Right ventricle myocardium superior (tissue), 1 donor: Measurements from ENCODE around the gene BRIP1. TPM values are rescaled to one million over a fixed set of nuclear protein-coding genes. Genes with fewer than 3 reads are reported as not detected.
"Not testable (repeated sequence)": the region's sequence is repeated elsewhere in the genome, so short reads cannot be mapped to it uniquely, and the experiment has no call there.

Source experiments
- ATAC-seq: fragments of 200-7000 bp; cut with Tn5 transposase; one replicate; pipeline ENCODE4 v1.9.1; 2020; ENCODE audit warnings: mild to moderate bottlenecking; ENCODE audit not compliant: poor library complexity
- DNase-seq: peaks from one replicate; pipeline ENCODE4 v3.0.0-alpha.2; 2020
- intact Hi-C: fragments of 100-400 bp; cut with DNase I; formaldehyde crosslinking; loops from one replicate; pipeline ENCODE4 v1.11.2; 2022
- total RNA-seq: library from RNA; stranded (reverse); fragmentation: NEBNext Ultra II Directional; extraction: Animal tissue kit (Norgen Biotek cat#: 25700); gene quantifications from one replicate; pipeline ENCODE4 v1.2.1, GENCODE V29; 2021
- donor health status: DM: no; HTN: yes; CAD: no; lungs with severe emphysema.

The BRIP1 gene
- total RNA-seq, 1 donor from 2014 or later: 0.22 TPM

DNA sequence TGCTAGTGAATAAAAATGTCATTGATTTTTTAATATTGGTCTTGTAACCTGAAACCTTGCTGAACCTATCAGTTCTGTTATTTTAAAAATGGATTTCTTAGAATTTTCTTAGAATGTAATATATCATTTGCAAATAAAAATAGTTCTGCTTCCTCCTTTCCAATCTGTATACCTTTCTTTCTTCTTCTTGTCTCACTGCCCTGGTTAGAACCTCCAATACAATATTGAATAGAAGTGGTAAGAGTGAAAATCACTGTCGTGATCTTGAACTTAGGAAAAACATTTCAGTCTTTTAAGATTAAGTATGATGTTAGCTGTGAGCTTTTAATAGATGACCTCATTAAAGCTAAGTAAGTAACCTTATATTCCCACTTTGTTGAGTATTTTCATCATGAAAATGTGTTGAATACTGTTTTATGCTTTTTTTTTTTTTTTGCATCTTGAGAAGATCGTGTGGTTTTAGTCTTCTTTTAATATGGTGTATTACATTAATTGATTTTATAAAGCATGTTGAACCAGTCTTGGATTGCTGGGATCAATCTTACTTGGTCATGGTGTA is 167.5 kb downstream of the BRIP1 start:
- DNase-seq (no peak), ATAC-seq (no peak)
- intact Hi-C loops: no loop called here

DNA sequence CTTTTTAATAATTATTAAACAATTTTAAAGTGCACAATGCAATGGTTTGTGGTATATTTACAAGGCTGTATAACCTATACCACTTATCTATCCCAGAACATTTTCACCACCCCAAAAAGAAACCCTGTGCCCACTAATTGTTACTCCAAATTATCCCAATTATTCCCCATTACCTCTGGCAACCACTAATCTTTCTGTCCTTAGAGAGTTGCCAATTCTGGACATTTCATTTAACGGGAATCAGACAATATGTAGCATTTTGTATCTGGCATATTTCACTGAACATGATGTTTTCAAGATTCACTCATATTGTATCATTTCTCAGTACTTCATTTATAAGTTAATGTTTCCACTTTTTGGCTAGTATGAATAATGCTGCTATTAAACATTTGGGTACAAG is 169.2 kb downstream of the BRIP1 start:
- no peak for ATAC-seq
- intact Hi-C loops: no loop called here
- DNase-seq: no peak

DNA sequence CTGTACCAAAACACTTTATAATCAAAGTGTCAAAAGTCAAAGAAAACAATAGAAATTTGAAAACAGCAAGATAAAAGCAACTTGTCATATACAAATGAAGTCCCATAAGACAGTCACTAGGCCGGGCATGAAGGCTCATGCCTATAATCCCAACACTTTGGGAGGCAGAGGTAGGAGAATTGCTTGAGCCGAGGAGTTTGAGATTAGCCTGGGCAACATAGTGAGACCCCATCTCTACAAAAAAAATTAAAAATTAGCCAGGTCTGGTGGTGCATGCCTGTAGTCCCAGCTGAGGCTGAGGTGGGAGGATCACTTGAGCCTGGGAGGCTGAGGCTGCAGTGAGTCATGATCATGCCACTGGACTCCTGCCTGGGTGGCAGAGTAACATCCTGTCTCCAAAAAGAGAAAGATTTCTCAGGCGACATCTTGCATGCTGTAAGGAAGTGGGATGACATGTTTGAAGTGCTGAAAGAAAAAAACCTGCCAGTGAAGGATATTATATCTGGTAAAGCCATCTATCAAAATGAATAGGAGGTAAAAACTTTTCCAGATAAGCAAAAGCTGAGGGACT is 173.6 kb downstream of the BRIP1 start:
- intact Hi-C loops: no loop called here
- no peak for ATAC-seq

DNA sequence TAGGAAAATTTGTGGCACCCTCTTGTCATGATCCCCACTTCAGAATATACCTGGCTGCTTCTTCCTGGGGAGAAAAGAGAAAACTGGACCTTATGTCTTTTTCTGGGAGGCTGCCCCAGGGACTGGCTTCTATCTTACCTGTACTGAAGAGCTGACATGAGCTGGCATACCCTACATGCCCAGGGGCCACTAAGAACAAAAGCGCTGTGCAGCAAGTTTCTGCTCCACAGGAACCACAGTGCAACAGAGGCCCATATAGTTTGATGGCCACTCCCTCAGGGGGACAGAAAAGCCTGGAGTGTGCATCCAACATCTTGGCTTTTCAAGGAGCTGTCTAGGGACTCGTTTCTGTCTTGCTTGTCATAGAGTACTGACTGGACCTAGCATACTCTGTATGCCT is 175.6 kb downstream of the BRIP1 start:
- ATAC-seq: no peak
- DNase-seq: no peak
- intact Hi-C loops: no loop called here

More for the DNA sequence above, 173.6 kb downstream of the BRIP1 start:
- DNase-seq: no peak

DNA sequence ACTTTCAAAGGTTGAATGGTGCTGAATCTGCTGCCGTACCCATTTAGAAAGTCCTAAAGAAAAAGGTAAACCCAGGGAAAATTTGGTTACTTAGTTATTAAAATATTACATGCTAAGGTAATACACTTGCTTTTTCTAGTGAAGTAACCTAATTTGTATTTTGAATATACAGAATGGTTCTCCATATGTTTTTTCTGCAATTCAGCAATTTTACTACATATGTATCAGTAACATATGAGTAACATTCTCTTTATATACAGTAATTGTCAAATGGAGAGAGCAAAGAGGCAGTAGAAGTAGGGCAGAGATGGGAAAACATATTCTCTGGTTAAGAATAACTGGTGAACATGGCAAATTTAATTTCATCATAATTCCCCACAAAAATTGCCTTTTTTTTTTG is 177.2 kb downstream of the BRIP1 start:
- intact Hi-C loops: no loop called here
- ATAC-seq: no peak

DNA sequence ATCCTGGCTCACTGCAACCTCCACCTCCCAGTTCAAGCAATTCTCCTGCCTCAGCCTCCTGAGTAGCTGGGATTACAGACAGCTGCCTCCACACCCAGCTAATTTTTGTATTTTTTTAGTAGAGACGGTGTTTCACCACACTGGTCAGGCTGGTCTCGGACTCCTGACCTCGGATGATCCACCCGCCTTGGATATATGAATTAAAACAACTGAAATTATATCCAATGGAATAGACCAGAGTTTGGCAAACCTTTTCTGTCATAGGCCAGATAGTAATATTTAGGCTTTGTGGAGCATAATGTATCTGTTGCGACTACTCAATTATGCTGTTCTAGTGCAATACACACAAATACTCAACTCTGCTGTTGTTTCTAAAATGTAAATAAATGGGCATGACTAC is 178.5 kb downstream of the BRIP1 start:
- intact Hi-C loops: no loop called here
- no peak for ATAC-seq
- DNase-seq: no peak

More for the DNA sequence above, 177.2 kb downstream of the BRIP1 start:
- DNase-seq: no peak

DNA sequence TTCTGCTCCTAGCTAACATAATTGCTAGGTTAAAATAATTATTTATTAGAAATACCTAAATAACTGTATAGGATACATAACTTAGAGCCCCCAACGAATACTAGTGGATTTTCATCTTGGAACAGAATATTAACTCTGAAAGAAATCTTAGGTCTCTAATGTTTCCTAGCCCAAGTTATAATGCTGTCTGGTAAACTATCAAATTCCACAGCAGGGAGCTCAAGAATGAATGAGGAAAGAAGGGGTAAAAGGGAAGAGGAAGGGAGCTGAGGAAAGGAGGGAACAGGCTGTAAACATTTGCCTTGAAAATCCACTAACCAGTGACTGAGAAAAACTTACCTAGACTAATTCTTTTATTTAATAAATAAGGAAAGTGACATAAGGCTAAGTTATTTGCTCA is 179.2 kb downstream of the BRIP1 start:
- no peak for ATAC-seq
- DNase-seq: no peak
- intact Hi-C loops: no loop called here

DNA sequence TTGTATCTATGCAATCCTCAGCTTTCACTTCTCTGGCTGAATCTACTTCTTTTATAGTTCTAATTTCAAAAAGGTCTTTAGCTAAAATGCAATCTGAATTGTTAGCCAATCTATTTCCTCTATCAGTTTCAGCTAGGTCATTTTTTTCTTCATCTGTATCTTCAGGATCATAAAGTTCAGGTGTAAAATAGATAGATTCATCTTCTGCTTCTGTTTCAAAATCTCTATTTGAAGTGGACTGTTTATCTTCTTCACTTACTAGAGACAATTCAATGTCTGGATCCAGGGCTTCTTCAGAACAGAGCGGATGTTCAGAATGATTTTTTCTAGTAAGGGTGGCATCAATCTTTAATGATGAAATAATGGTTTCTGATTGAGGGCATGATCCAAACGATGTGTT is 179.9 kb downstream of the BRIP1 start:
- intact Hi-C loops: no loop called here
- no peak for ATAC-seq
- no peak for DNase-seq

DNA sequence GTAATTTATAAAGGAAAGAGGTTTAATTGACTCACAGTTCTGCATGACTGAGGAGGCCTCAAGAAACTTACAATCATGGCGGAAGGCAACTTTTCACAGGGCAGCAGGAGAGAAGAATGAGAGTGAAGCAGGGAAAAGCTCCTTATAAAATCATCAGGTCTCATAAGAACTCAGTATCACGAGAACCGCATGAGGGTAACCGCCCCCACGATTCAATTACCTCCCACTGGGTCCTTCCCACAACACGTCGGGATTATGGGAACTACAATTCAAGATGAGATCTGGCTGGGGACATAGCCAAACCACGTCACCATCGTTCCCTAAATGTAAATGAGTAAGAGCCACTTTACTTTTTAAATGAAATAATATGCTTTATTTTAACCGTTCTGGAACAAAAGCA is 182.4 kb downstream of the BRIP1 start:
- DNase-seq (no peak), ATAC-seq (no peak)
- intact Hi-C loops: no loop called here

DNA sequence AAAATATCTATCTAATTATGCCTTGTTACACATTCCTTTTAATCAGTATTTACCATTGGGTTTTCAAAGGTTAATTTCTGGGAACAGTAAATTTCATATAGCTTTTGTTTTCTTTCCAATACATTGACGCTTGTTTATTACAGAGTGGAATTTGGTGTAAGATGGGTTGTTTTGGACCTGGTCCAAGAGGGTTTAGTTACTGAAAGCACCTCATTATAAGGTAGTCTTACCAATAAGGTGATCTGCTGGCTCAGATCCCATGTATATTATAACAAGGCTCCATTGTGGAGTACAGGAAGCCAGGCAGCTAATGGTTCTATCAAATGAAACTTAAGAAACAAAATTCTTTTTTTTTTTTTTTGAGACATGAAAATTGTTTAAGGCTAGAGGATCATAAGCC is 185.0 kb downstream of the BRIP1 start:
- DNase-seq: no peak
- intact Hi-C loops: no loop called here
- ATAC-seq: no peak

DNA sequence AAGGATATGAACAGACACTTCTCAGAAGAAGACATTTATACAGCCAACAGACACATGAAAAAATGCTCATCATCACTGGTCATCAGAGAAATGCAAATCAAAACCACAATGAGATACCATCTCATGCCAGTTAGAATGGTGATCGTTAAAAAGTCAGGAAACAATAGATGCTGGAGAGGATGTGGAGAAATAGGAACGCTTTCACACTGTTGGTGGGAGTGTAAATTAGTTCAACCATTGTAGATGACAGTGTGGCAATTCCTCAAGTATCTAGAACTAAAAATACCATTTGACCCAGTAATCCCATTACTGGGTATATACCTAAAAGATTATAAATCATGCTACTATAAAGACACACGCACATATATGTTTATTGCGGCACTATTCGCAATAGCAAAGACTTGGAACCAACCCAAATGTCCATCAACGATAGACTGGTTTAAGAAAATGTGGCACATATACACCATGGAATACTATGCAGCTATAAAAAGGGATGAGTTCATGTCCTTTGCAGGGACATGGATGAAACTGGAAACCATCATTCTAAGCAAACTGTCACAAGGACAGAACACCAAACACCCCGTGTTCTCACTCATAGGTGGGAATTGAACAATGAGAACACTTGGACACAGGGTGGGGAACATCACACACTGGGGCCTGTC is 186.0 kb downstream of the BRIP1 start:
- DNase-seq, intact Hi-C loops, ATAC-seq: not testable (repeated sequence)

DNA sequence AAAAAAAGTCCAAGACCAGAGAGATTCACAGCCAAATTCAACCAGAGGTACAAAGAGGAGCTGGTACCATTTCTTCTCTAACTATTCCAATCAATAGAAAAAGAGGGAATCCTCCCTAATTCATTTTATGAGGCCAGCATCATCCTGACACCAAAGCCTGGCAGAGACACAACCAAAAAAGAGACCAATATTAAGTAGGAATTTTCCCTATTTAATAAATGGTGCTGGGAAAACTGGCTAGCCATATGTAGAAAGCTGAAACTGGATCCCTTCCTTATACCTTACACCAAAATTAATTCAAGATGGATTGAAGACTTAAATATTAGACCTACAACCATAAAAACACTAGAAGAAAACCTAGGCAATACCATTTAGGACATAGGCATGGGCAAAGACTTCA is 186.8 kb downstream of the BRIP1 start:
- intact Hi-C loops, ATAC-seq, DNase-seq: not testable (repeated sequence)

DNA sequence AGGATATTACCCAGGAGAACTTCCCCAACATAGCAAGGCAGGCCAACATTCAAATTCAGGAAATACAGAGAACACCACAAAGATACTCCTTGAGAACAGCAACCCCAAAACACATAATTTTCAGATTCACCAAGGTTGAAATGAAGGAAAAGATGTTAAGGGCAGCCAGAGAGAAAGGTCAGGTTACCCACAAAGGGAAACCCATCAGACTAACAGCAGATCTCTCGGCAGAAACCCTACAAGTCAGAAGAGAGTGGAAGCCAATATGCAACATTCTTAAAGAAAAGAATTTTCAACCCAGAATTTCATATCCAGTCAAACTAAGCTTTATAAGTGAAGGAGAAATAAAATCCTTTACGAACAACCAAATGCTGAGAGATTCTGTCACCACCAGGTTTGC is 188.7 kb downstream of the BRIP1 start:
- intact Hi-C loops, ATAC-seq, DNase-seq: not testable (repeated sequence)

DNA sequence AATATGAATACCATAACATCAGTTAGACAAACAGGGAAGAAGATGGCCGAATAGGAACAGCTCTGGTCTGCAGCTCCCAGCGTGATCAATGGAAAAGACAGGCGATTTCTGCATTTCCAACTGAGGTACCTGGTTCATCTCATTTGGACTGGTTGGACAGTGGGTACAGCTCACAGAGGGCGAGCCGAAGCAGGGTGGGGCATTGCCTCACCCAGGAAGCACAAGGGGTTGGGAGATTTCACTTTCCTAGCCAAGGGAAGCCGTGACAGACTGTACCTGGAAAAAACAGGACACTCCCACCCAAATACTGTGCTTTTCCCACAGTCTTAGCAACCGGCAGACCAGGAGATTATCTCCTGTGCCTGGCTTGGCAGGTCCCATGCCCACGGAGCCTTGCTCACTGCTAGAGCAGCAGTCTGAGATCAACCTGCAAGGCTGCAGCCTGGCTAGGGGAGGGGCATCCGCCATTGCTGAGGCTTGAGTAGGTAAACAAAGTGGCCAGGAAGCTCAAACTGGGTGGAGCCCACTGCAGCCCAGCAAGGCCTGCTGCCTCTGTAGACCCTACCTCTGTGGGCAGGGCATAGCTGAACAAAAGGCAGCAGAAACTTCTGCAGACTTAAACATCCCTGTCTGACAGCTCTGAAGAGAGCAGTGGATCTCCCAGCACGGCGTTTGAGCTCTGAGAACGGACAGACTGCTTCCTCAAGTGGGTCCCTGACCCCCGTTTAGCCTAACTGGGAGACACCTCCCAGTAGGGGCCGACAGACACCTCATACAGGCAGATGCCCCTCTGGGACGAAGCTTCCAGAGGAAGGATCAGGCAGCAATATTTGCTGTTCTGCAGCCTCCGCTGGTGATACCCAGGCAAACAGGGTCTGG is 190.1 kb downstream of the BRIP1 start:
- DNase-seq, ATAC-seq, intact Hi-C loops: not testable (repeated sequence)

DNA sequence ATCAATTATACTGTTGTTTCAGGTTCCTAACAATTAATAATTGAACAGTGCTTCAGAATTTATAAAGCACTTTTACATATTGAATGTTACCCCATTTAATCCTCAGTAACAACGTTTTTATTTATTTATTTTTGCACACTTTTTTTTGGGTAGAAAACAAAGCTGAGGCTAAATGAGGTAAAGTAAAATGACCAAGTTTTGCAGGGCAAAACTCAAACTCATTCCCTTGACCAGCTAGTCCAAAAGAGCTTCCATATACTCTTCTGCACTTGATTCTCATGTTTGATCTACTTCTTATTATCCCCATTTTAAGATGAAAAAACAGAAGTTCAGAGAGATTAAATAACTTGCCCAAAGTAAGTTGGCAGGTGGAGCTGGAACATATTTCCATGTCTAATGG is 191.2 kb downstream of the BRIP1 start:
- DNase-seq (no peak), ATAC-seq (no peak)
- intact Hi-C loops: no loop called here

DNA sequence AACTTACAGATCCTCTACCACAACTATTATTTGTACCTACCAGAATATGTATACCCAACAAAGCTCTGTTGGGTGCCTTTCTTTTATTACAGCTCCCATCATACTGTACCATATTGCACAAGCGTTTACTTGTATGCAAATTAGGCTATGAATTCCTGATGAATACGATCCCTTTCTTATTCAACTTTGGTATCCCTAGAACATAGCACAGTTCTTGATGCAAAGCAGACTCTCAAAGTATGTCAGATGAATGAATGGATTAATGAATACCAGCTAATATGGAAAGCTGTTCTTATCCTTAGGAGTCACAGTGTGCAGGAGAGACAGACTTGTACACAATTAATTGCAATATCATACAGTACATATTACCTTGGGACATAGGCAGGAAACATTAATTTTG is 192.6 kb downstream of the BRIP1 start:
- ATAC-seq (no peak), DNase-seq (no peak)
- intact Hi-C loops: no loop called here

DNA sequence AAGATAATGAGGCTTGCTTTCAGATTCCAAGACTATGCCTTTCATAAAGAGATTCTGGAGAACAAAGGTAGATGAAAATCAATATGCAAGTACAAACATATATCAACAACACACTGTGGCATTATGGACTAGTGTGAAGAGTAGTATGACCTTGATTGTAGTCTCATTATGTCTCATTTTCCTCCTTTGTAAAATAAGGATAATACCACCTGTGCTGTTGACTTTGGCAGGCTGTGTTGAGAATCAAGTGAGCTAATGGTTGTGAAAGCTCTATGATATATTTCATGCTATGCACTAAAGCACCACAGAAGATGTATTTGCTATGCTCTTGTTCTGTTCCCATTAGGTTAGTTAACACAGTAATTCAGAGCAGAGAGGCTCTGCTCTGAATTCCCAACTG is 193.8 kb downstream of the BRIP1 start:
- intact Hi-C loops: no loop called here
- DNase-seq (no peak), ATAC-seq (no peak)

DNA sequence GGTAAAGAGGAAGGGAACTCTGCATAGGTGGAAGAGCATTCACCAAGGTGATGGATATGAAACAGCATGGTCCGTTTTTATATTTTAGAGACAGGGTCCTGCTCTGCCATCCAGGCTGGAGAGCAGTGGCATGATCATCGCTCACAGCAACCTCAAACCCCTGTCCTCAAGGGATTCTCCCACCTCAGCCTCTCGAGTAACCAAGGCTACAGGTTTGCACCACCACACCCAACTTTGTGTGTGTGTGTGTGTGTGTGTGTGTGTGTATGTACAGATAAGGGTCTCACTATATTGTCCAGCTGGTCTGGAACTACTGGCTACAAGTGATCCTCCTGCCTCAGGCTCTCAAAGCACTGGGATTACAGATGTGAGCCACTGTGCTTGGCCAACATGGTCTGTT is 194.8 kb downstream of the BRIP1 start:
- intact Hi-C loops: no loop called here
- no peak for DNase-seq
- no peak for ATAC-seq

DNA sequence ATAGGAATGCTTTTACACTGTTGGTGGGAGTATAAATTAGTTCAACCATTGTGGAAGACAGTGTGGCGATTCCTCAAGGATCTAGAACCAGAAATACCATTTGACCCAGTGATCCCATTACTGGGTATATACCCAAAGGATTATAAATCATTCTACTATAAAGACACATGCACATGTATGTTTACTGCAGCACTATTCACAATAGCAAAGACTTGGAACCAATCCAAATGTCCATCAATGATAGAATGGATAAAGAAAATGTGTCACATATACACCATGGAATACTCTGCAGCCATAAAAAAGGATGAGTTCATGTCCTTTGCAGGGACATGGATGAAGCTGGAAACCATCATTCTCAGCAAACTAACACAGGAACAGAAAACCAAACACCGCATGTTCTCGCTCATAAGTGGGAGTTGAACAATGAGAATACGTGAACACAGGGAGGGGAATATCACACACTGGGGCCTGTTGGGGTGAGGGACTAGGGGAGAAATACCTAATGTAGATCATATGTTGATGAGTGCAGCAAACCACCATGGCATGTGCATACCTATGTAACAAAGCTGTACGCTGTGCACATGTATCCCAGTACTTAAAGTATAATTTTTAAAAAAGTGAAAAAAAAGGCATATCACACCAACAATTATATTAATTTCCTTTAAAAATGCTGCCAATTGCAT is 196.8 kb downstream of the BRIP1 start:
- DNase-seq, ATAC-seq, intact Hi-C loops: not testable (repeated sequence)
